AG04449 (cell line): ENCODE data around the gene CYBC1.

Experiments used
- CTCF ChIA-PET: fragments of 350-600 bp; formaldehyde crosslinking; extraction: SDS; loops from one replicate; lab custom pipeline; 2021; ENCODE audit warnings: antibody characterized with exemption; lab: Yijun Ruan, JAX
- POLR2A ChIA-PET: fragments of 400-600, 350-600 bp; formaldehyde crosslinking; extraction: SDS; loops from one replicate; lab custom pipeline; 2020; ENCODE audit warnings: antibody characterized with exemption, inconsistent platforms; lab: Yijun Ruan, JAX
- DNase-seq: peaks from one replicate; pipeline ENCODE4 v3.0.0-alpha.2; 2010; ENCODE audit warnings: low read depth, low spot score
- H3K4me3 ChIP-seq: 2 replicates; pipeline ENCODE4 v1.5.1; 2011; ENCODE audit warnings: low read depth, mild to moderate bottlenecking, control low read depth, low read length
- TF ChIP-seq, protein P1 (sequence below): IDR thresholded peaks from one replicate; pipeline ENCODE4 v1.5.1; 2011; ENCODE audit warnings: mild to moderate bottlenecking, moderate library complexity, low read length, control low read depth, inconsistent platforms; ENCODE audit not compliant: insufficient read depth; ENCODE audit errors: missing control alignments

Gene CYBC1

GRCh38 chr17:82433560-82434215 is 16.9 kb downstream of the CYBC1 start:
- CTCF ChIA-PET, result interaction anchor here (0.9 to 1.2 kb wide), 2 partner anchors 11 to 120 kb away, joined by 5 read pairs; no protein-coding TSS in a partner anchor
- TF ChIP-seq, protein P1, sequence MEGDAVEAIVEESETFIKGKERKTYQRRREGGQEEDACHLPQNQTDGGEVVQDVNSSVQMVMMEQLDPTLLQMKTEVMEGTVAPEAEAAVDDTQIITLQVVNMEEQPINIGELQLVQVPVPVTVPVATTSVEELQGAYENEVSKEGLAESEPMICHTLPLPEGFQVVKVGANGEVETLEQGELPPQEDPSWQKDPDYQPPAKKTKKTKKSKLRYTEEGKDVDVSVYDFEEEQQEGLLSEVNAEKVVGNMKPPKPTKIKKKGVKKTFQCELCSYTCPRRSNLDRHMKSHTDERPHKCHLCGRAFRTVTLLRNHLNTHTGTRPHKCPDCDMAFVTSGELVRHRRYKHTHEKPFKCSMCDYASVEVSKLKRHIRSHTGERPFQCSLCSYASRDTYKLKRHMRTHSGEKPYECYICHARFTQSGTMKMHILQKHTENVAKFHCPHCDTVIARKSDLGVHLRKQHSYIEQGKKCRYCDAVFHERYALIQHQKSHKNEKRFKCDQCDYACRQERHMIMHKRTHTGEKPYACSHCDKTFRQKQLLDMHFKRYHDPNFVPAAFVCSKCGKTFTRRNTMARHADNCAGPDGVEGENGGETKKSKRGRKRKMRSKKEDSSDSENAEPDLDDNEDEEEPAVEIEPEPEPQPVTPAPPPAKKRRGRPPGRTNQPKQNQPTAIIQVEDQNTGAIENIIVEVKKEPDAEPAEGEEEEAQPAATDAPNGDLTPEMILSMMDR, result no peak
- H3K4me3 ChIP-seq, result no peak overlapping the region
- POLR2A ChIA-PET, result no interaction called here
- DNase-seq, result no peak

DNA sequence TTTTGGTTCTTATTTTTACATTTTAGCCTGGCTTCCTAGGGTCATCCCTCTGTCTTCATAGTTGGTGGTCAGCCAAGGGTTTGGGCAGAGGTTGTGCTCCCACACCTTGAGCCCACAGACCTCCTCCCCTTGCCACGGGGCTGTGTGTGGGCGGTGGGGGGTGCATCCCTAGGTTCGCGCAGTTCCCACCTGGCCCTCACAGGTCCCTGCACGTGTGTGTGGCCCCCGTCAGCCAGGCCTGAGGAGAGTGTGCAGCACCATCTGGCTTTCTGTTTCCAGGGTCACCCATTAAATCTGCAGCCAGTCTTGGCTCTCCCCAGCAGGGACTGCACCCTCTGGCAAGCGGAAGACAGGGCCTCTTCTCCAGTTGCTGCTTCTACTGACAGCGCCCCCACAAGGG is 18.5 kb downstream of the CYBC1 start:
- H3K4me3 ChIP-seq, result no peak overlapping the region
- no peak for DNase-seq
- CTCF ChIA-PET, result interaction anchor here (0.7 kb wide), 1 partner anchor 12 kb away, joined by 4 read pairs; no protein-coding TSS in a partner anchor
- POLR2A ChIA-PET, result no interaction called here
- TF ChIP-seq, protein P1, result no peak

- CTCF ChIA-PET, result interaction anchor here (1.3 to 1.7 kb wide), 2 partner anchors 8 to 13 kb away, joined by 3 to 4 read pairs; no protein-coding TSS in a partner anchor
- no peak for DNase-seq
- TF ChIP-seq, protein P1, result no peak
- POLR2A ChIA-PET, result no interaction called here
- H3K4me3 ChIP-seq, result no peak overlapping the region
These were observed 20.7 kb downstream of the CYBC1 start for GRCh38 chr17:82429824-82430223.

DNA sequence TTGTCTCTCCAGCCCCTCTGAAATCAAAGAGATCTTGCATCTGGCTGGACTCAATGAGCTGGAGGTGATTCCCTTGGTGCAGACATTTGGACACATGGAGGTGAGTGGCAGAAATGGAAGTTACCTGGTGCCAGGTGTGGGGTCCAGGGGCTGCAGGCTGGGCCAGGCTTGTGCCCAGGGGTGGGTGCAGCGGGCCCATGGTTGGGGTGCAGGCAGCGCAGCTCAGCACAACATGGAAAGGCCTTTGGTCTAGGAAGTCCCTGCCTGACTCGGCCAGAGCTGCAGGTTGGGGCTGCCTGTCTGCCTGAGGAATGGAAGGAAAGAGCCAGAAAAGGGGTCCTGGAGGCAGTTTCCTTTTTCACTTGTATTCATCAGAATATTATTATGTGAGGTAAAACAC is 22.0 kb downstream of the CYBC1 start:
- ChIA-PET CTCF (interaction anchor here (1.9 kb wide), 1 partner anchor 12 kb away, joined by 6 read pairs; no protein-coding TSS in a partner anchor), POLR2A (no interaction called here)

GRCh38 chr17:82424863-82425159 is 25.7 kb downstream of the CYBC1 start:
- ChIA-PET CTCF (interaction anchor here (1.0 to 2.3 kb wide), 4 partner anchors 9 to 59 kb away, joined by 3 to 5 read pairs (median 5); no protein-coding TSS in a partner anchor), POLR2A (no interaction called here)
- no peak for DNase-seq
- no peak overlapping the region for H3K4me3 ChIP-seq
- TF ChIP-seq, protein P1, result no peak

More for the DNA sequence above, 22.0 kb downstream of the CYBC1 start:
- H3K4me3 ChIP-seq, result no peak overlapping the region
- no peak for DNase-seq
- TF ChIP-seq, protein P1, result no peak

DNA sequence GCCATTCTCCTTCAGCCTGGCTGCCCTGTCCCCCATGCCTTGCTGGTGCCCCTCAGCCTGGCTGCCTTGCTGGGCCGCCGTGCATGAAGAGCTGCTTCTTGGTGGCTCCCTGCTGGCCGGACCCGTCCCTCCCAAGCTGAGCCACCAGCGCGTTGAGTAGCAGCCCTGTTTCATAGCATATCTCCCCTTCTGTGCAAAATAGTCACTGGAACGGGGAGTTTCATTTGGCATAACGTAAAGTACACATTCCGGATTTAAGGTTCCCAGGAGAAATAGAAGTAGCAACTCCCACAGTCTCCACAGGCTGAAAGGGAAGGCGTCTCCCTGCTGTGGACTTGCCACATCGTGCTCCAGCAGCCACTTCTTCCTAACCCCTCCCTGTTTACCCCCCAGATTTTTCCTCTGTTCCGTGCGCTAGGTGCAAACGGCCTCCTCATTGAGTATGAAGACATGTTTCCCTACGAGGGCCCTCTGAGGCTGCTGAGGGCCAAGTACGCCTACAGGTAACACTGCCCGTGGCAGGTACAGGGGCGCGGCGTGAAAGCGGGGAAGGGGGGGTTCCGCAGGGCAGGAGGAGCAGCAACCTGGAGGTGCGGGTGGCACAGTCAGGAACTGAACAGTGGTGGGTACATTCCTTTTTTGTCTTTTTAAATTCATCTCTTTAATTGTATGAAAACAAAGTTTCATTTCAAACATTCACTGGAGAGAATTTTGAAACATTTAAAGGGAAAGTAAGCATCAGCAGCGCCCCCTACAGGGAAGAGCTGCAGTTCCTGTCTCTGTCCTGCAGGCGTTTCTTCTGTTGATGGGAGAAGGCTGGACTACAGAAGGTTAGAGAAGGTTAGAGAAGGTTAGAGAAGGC is 26.3 kb downstream of the CYBC1 start:
- POLR2A ChIA-PET, result no interaction called here
- TF ChIP-seq, protein P1, result peak; percentile 59
- CTCF ChIA-PET, result interaction anchor here (1.0 to 2.3 kb wide), 5 partner anchors 8 to 58 kb away, joined by 3 to 5 read pairs (median 5); no protein-coding TSS in a partner anchor
- no peak for DNase-seq
- H3K4me3 ChIP-seq, result no peak overlapping the region
